CD4-positive, CD25-positive, alpha-beta regulatory T cell (primary cell): Measurements from ENCODE around the gene SLC25A21. TPM values are rescaled to one million over a fixed set of nuclear protein-coding genes. Genes with fewer than 3 reads are reported as not detected.
"Not testable (repeated sequence)": the region's sequence is repeated elsewhere in the genome, so short reads cannot be mapped to it uniquely, and the experiment has no call there.

ENCODE experiments used
- ATAC-seq, 2 donors: fragments of 150-1000 bp; cut with Tn5 transposase; one replicate each; pipeline ENCODE4 v1.10.0; 2021; ENCODE audit warnings: low read depth in 2 of 2, moderate number of reproducible peaks in 2 of 2, moderate library complexity in 1 of 2
- DNase-seq, 3 donors: peaks; one replicate each; pipeline versions ENCODE4 v3.0.0 to v3.0.0-alpha.2; 2012 to 2022; ENCODE audit warnings: mixed read lengths in 1 of 3
- H3K27ac ChIP-seq: one replicate; pipeline ENCODE4 v1.7.0; 2013; ENCODE audit warnings: mild to moderate bottlenecking, low read length; ENCODE audit not compliant: insufficient read depth, poor library complexity, severe bottlenecking
- H3K27me3 ChIP-seq: one replicate; pipeline ENCODE4 v1.7.0; 2013; ENCODE audit warnings: low read length; ENCODE audit not compliant: control insufficient read depth, insufficient read depth
- H3K36me3 ChIP-seq: one replicate; pipeline ENCODE4 v1.7.0; 2013; ENCODE audit warnings: mild to moderate bottlenecking, low read length, moderate library complexity; ENCODE audit not compliant: control insufficient read depth, insufficient read depth
- H3K4me1 ChIP-seq: 2 replicates; pipeline ENCODE4 v1.7.0; 2013; ENCODE audit warnings: mild to moderate bottlenecking, low read length; ENCODE audit not compliant: insufficient read depth, control insufficient read depth, poor library complexity, severe bottlenecking
- H3K4me3 ChIP-seq: one replicate; pipeline ENCODE4 v1.7.0; 2013; ENCODE audit warnings: low read depth, mild to moderate bottlenecking, low read length, moderate library complexity
- H3K9me3 ChIP-seq, 2 experiments: 1 replicate in 1 of 2; 2 replicates in 1 of 2; pipeline ENCODE4 v1.7.0; 2013; ENCODE audit warnings: low read length in 2 of 2, mild to moderate bottlenecking in 1 of 2, moderate library complexity in 1 of 2; ENCODE audit not compliant: control insufficient read depth in 2 of 2
- H3K27ac Mint-ChIP-seq, 3 donors: one replicate each; pipeline ENCODE4 v1.8.0; 2020 to 2022; ENCODE audit warnings: mild to moderate bottlenecking in 3 of 3, mixed read lengths in 3 of 3, moderate library complexity in 2 of 3
- H3K27me3 Mint-ChIP-seq: one replicate; pipeline ENCODE4 v1.8.0; 2022; ENCODE audit warnings: mild to moderate bottlenecking, mixed read lengths
- H3K36me3 Mint-ChIP-seq: one replicate; pipeline ENCODE4 v1.8.0; 2020; ENCODE audit warnings: mixed read lengths
- H3K4me1 Mint-ChIP-seq, 4 donors: one replicate each; pipeline ENCODE4 v1.8.0; 2020 to 2022; ENCODE audit warnings: mixed read lengths in 4 of 4, mild to moderate bottlenecking in 1 of 4
- H3K4me3 Mint-ChIP-seq, 4 donors: one replicate each; pipeline ENCODE4 v1.8.0; 2020 to 2022; ENCODE audit warnings: mild to moderate bottlenecking in 4 of 4, mixed read lengths in 4 of 4, moderate library complexity in 3 of 4
- H3K9me3 Mint-ChIP-seq, 7 donors: one replicate each; pipeline ENCODE4 v1.8.0; 2020 to 2022; ENCODE audit warnings: mixed read lengths in 7 of 7, mild to moderate bottlenecking in 3 of 7, moderate library complexity in 2 of 7
- polyA plus RNA-seq, 4 donors: library from polyadenylated mRNA; unstranded; fragments of 300-500 nt; fragmentation: Illumina TruSeq; gene quantifications; one replicate each; pipeline ENCODE4 v1.2.3, GENCODE V29; 2021
- total RNA-seq: library from RNA; stranded (reverse); gene quantifications from one replicate; pipeline ENCODE4 v1.2.3, GENCODE V29; 2022

The SLC25A21 gene
- total and polyA plus RNA-seq, 5 donors from 2014 or later, result not detected

DNA sequence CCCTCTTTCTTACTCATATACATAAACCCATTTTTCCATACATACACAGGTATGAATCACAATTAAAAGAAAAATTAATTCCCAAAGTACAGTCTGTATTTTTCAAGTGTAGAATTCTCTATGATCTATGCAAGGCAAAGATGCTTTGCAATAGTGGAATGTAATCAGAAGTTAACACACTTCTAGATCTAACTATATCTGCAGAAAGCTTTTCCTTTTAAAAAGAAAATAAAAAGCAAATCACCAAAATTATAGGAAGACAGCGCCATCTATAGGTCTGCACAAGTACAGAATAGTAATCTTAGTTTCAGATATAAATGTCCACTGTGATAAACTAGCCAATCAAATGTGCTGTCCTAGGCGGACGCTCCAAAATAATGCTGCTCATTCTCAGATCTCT is 22.0 kb downstream of the SLC25A21 start:
- H3K27me3 Mint-ChIP-seq, result no peaks in the 10 kb centered on the region
- Histone ChIP-seq H3K4me1 (no peaks in the 10 kb centered on the region), H3K4me3 (no peak overlapping the region), H3K27ac (no peak overlapping the region), H3K27me3 (no peaks in the 10 kb centered on the region), H3K9me3 (no peaks in the 10 kb centered on the region), H3K36me3 (no peaks in the 10 kb centered on the region)
- H3K36me3 Mint-ChIP-seq, result no peaks in the 10 kb centered on the region
- peak in 1 of 3 donors; percentile 12 for DNase-seq
- ATAC-seq, result no peak
- H3K4me1 Mint-ChIP-seq, result no peaks in the 10 kb centered on the region
- no peak overlapping the region for H3K27ac Mint-ChIP-seq
- no peak overlapping the region for H3K4me3 Mint-ChIP-seq
- H3K9me3 Mint-ChIP-seq, result peaks cover 0 to 10% (median 2%) of the 10 kb centered on the region in 7 donors

DNA sequence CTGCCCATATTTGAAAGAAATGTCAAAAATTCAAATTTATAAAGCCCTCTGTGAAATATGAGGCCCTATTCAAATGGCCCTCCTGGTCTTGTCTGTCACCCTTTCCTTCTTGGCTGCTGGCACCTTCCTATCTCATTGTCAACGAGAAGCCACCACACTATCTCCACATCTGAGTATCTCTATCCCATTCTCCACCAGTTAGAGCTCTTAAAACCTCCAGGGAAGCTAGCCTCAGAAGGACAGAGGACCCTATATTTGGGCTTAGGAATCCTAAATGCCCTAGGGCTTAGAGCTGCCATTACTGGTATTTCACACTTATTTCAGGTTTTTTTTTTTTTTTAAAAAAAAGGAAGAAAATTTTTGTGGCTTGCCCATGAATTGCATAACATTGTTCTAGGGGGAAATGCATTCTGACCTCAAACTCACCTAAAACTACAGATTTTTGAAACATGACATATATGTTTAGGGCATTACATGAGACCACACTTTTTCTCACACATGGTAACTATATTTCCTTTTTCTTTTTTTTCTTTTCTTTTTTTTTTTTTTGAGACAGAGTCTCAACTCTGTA is 25.0 kb downstream of the SLC25A21 start:
- Histone ChIP-seq H3K27me3 (no peaks in the 10 kb centered on the region), H3K9me3 (no peaks in the 10 kb centered on the region), H3K4me1 (no peaks in the 10 kb centered on the region), H3K4me3 (no peak overlapping the region), H3K27ac (no peak overlapping the region), H3K36me3 (no peaks in the 10 kb centered on the region)
- Mint-ChIP-seq H3K4me3 (no peak overlapping the region), H3K27ac (no peak overlapping the region), H3K36me3 (no peaks in the 10 kb centered on the region), H3K27me3 (no peaks in the 10 kb centered on the region), H3K9me3 (peaks cover 0 to 1% (median 0%) of the 10 kb centered on the region in 7 donors), H3K4me1 (no peaks in the 10 kb centered on the region)
- no peak for ATAC-seq
- DNase-seq, result no peak

DNA sequence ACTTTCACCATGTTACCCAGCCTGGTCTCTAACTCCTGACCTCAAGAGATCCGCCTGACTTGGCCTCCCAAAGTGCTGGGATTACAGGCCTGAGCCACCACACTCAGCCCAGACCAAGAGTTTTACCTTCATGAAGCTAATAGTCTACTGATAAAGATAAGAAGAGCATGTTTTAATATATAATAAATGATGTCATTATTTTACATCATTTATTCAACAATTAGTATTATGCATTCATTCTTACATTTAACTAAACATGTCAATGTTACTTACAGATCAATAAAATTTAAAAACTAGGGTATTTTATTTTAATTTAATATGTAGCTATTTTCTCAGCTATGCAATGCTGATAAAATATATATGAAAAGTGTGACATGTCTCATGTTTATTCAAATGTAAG is 26.0 kb downstream of the SLC25A21 start:
- not testable (repeated sequence) for H3K27me3 Mint-ChIP-seq, H3K36me3 Mint-ChIP-seq, H3K4me3 ChIP-seq, H3K4me1 Mint-ChIP-seq, H3K27ac ChIP-seq, H3K27ac Mint-ChIP-seq, H3K9me3 ChIP-seq, H3K9me3 Mint-ChIP-seq, H3K4me3 Mint-ChIP-seq, ATAC-seq, DNase-seq, H3K27me3 ChIP-seq, H3K4me1 ChIP-seq, H3K36me3 ChIP-seq

DNA sequence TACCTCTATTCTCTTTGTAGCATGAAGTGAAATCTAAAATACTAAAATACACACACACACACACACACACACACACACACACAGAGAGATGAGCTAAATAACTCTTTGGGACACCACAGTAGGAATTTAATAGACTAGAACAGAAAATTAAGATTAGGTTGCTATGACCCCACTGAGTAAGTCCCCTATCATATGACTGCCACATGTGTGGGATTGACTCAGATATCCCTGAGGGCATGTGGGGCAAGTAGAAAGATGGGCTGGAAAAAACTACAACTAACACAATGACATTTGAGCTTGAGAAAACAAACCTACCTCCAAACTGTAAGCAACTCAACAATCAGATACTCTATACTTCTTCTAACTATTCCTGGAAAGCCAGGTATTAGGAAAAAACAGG is 27.0 kb downstream of the SLC25A21 start:
- H3K4me1 Mint-ChIP-seq, result no peaks in the 10 kb centered on the region
- Histone ChIP-seq H3K27me3 (no peaks in the 10 kb centered on the region), H3K4me1 (no peaks in the 10 kb centered on the region), H3K9me3 (no peaks in the 10 kb centered on the region), H3K36me3 (no peaks in the 10 kb centered on the region), H3K4me3 (no peak overlapping the region), H3K27ac (no peak overlapping the region)
- no peaks in the 10 kb centered on the region for H3K36me3 Mint-ChIP-seq
- ATAC-seq (no peak), DNase-seq (no peak)
- H3K27me3 Mint-ChIP-seq, result no peaks in the 10 kb centered on the region
- peaks cover 0 to 1% (median 0%) of the 10 kb centered on the region in 7 donors for H3K9me3 Mint-ChIP-seq
- no peak overlapping the region for H3K27ac Mint-ChIP-seq
- no peak overlapping the region for H3K4me3 Mint-ChIP-seq

DNA sequence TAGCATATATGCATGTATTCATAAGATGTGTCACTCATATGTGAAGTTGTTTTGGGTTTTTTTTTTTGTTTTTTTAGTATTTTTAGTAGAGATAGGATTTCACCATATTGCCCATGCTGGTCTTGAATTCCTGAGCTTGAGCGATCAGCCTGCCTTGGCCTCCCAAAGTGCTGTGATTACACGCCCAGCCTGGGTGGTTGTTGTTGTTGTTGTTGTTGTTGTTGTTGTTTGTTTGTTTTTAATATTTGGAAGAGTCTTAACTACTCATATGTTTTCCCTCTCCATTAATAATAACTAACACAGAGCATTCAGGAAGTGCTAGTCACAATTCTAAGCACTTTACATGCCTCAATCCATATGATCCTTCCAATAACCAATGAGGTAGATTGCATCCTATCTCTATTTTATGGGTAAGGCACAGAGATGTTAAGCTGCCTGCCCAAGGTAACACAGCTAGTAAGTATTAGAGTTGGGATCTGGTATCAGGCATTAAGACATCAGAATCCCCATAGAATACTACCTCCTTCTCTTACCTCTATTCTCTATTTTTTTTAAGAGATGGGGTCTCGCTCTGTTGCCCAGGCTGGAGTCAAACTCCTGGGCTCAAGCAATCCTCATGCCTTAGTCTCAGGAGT is 27.6 kb downstream of the SLC25A21 start:
- H3K36me3 Mint-ChIP-seq, result no peaks in the 10 kb centered on the region
- H3K4me1 Mint-ChIP-seq, result no peaks in the 10 kb centered on the region
- H3K4me3 Mint-ChIP-seq, result no peak overlapping the region
- Histone ChIP-seq H3K9me3 (no peaks in the 10 kb centered on the region), H3K36me3 (no peaks in the 10 kb centered on the region), H3K27ac (no peak overlapping the region), H3K4me3 (no peak overlapping the region), H3K27me3 (no peaks in the 10 kb centered on the region), H3K4me1 (no peaks in the 10 kb centered on the region)
- H3K27ac Mint-ChIP-seq, result no peak overlapping the region
- H3K27me3 Mint-ChIP-seq, result no peaks in the 10 kb centered on the region
- DNase-seq, result no peak
- H3K9me3 Mint-ChIP-seq, result peaks cover 0 to 1% (median 0%) of the 10 kb centered on the region in 7 donors
- ATAC-seq, result no peak

- no peak overlapping the region for H3K4me3 ChIP-seq
- no peak for DNase-seq
- no peaks in the 10 kb centered on the region for H3K4me1 ChIP-seq
- no peaks in the 10 kb centered on the region for H3K36me3 Mint-ChIP-seq
- no peaks in the 10 kb centered on the region for H3K27me3 Mint-ChIP-seq
- H3K27me3 ChIP-seq, result no peaks in the 10 kb centered on the region
- ATAC-seq, result no peak
- no peak overlapping the region for H3K27ac Mint-ChIP-seq
- H3K27ac ChIP-seq, result no peak overlapping the region
- H3K9me3 ChIP-seq, result no peaks in the 10 kb centered on the region
- H3K36me3 ChIP-seq, result no peaks in the 10 kb centered on the region
- peaks cover 0 to 1% (median 0%) of the 10 kb centered on the region in 7 donors for H3K9me3 Mint-ChIP-seq
- no peaks in the 10 kb centered on the region for H3K4me1 Mint-ChIP-seq
- H3K4me3 Mint-ChIP-seq, result no peak overlapping the region
Measured at GRCh38 chr14:37143475-37143874, 28.9 kb downstream of the SLC25A21 start.

DNA sequence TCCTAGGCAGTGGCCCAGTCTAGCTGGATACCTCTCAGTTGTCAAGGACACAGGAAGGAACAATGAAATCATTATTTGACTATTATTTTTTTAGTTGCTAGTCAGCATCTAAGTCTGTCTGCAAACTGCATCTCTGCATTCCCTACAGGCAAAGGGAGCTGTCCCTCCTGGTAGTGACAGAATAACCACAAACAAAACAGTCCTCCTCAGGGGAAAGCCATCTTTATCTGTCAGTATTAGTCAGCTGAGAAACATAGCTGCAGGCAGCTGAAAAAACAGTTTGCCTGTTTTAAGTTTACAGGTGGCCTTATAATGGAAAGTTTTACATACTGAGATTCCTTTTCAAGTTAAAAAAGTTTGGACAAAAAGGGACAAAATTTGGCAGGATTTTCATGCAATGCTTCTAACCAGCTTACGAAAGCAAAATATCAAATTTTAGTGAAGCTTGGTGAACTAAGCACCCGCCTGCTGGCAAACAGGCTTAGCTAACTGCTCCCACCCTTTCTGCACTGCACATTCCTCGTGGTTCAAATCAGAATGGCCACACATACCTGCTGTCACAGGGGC is 29.5 kb downstream of the SLC25A21 start:
- no peaks in the 10 kb centered on the region for H3K27me3 Mint-ChIP-seq
- peaks cover 0 to 1% (median 0%) of the 10 kb centered on the region in 7 donors for H3K9me3 Mint-ChIP-seq
- H3K4me3 Mint-ChIP-seq, result no peak overlapping the region
- Histone ChIP-seq H3K36me3 (no peaks in the 10 kb centered on the region), H3K9me3 (no peaks in the 10 kb centered on the region), H3K27ac (no peak overlapping the region), H3K27me3 (no peaks in the 10 kb centered on the region), H3K4me3 (no peak overlapping the region), H3K4me1 (no peaks in the 10 kb centered on the region)
- H3K36me3 Mint-ChIP-seq, result no peaks in the 10 kb centered on the region
- H3K27ac Mint-ChIP-seq, result no peak overlapping the region
- ATAC-seq (no peak), DNase-seq (no peak)
- no peaks in the 10 kb centered on the region for H3K4me1 Mint-ChIP-seq

DNA sequence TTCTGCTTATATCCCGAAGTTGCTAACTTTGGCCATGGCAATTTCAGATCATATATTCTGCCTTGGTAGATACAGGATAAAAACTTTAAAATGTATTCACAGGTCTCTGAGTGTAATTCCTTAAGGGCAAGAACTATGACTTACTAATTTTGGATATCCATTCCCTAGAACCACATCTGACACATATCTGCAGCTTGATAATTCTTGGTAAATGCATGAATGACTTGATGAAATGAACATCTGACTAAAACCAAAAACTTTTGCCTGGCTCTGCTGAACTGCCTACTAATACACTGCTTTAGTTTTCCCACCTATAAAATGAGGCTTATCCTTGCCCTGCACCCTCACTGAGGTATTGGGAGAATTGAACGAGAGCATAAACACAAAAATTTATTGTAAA is 32.2 kb downstream of the SLC25A21 start:
- no peaks in the 10 kb centered on the region for H3K36me3 ChIP-seq
- Mint-ChIP-seq H3K4me1 (no peaks in the 10 kb centered on the region), H3K9me3 (peaks cover 0 to 3% (median 0%) of the 10 kb centered on the region in 7 donors), H3K27ac (no peak overlapping the region), H3K27me3 (no peaks in the 10 kb centered on the region), H3K36me3 (no peaks in the 10 kb centered on the region), H3K4me3 (no peak overlapping the region)
- no peaks in the 10 kb centered on the region for H3K4me1 ChIP-seq
- DNase-seq, result no peak
- no peak overlapping the region for H3K27ac ChIP-seq
- H3K9me3 ChIP-seq, result no peaks in the 10 kb centered on the region
- H3K27me3 ChIP-seq, result no peaks in the 10 kb centered on the region
- no peak overlapping the region for H3K4me3 ChIP-seq
- ATAC-seq, result no peak
